A673 (cell line): ENCODE results near the gene PKM. TPM values are rescaled to one million over a fixed set of nuclear protein-coding genes. Genes with fewer than 3 reads are reported as not detected.

Experiments
- BruUV-seq: library from RNA; stranded (reverse); fragments of 400-500 nt; replicated peaks from 2 replicates; lab custom pipeline; 2021; lab: Mats Ljungman, UMichigan
- CTCF ChIA-PET: fragments of 300-600 bp; sonication (Branson Sonifier 250); formaldehyde crosslinking; loops from one replicate; lab custom pipeline; 2022; ENCODE audit warnings: antibody characterized with exemption; lab: Charles Lee
- POLR2A ChIA-PET: fragments of 300-600 bp; sonication (Branson Sonifier 250); formaldehyde crosslinking; loops from one replicate; lab custom pipeline; 2022; ENCODE audit warnings: antibody characterized with exemption; ENCODE audit not compliant: low non-redundant PET; lab: Charles Lee
- DNase-seq: peaks from one replicate; pipeline ENCODE4 v3.0.0-alpha.2; 2015; ENCODE audit warnings: low spot score
- H3K27ac ChIP-seq: fragments of 200-600 bp; sonication (generic); 2 replicates; pipeline ENCODE4 v1.5.1; 2016; ENCODE audit warnings: mixed run types, low read depth, mild to moderate bottlenecking, mixed read lengths, antibody characterized with exemption, low read length; ENCODE audit not compliant: poor library complexity, severe bottlenecking
- H3K27me3 ChIP-seq: fragments of 200-600 bp; sonication (generic); replicated peaks from 2 replicates; pipeline ENCODE4 v1.6.1; 2017; ENCODE audit warnings: mixed run types, low read depth, mild to moderate bottlenecking, mixed read lengths, antibody characterized with exemption, low read length; ENCODE audit not compliant: insufficient read depth, poor library complexity
- H3K36me3 ChIP-seq: fragments of 200-600 bp; sonication (generic); 2 replicates; pipeline ENCODE4 v1.6.1; 2016; ENCODE audit warnings: mixed run types, mild to moderate bottlenecking, mixed read lengths, antibody characterized with exemption, low read length; ENCODE audit not compliant: insufficient read depth, poor library complexity, severe bottlenecking
- H3K4me1 ChIP-seq: fragments of 200-600 bp; sonication (generic); 2 replicates; pipeline ENCODE4 v1.6.1; 2017; ENCODE audit warnings: mixed run types, mild to moderate bottlenecking, mixed read lengths, antibody characterized with exemption, low read length; ENCODE audit not compliant: insufficient read depth, poor library complexity, severe bottlenecking
- H3K4me3 ChIP-seq: fragments of 200-600 bp; sonication (generic); 2 replicates; pipeline ENCODE4 v1.5.1; 2016; ENCODE audit warnings: low read depth, mixed run types, mild to moderate bottlenecking, mixed read lengths, low read length; ENCODE audit not compliant: poor library complexity, severe bottlenecking
- H3K9me3 ChIP-seq: fragments of 200-600 bp; sonication (generic); 2 replicates; pipeline ENCODE4 v1.6.1; 2016; ENCODE audit warnings: mixed run types, low read depth, mild to moderate bottlenecking, mixed read lengths, antibody characterized with exemption, low read length; ENCODE audit not compliant: poor library complexity, severe bottlenecking
- CTCF ChIP-seq: fragments of 300-800, 200-600 bp; sonication (generic); conservative IDR thresholded peaks from 2 replicates; pipeline ENCODE4 v1.5.1; 2017; ENCODE audit warnings: low read depth, mild to moderate bottlenecking, antibody characterized with exemption, low read length, moderate library complexity, mixed read lengths
- EZH2 ChIP-seq: fragments of 200-600 bp; sonication (generic); IDR thresholded peaks from 2 replicates; pipeline ENCODE4 v1.6.1; 2017; ENCODE audit warnings: borderline replicate concordance, low read depth, mild to moderate bottlenecking, mixed read lengths, antibody characterized with exemption, low read length; ENCODE audit not compliant: poor library complexity, severe bottlenecking
- intact Hi-C: fragments of 100-400 bp; cut with micrococcal nuclease; formaldehyde crosslinking; loops from one replicate; pipeline ENCODE4 v1.10.0; 2022; ENCODE audit not compliant: unreplicated experiment
- total RNA-seq: library from RNA; stranded (reverse); gene quantifications from 2 replicates; pipeline ENCODE4 v1.2.3, GENCODE V29; 2021

Gene PKM
- total RNA-seq, 1 experiment from 2014 or later = 1,955 TPM

DNA sequence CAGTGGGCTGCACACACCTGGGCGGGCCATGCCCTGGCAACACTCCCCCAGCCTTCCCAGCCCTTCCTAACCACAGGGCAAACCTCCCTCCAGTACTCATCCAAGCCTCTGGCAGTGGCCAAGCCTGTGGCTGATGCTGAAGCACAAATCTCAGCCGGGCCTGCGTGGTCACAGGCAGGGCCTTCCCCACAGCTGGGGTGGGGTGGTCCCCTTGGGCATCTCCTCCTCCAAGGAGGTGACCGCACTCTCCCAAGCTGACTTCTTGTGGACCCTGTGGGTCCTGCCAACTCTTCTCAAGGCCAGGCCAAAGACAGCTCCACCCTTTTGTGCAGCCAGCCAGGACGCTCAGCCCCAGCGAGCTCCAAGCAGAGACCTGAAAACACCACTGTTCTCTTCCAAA is 54.8 kb downstream of the PKM start:
- no peak for TF ChIP-seq CTCF
- no peak for TF ChIP-seq EZH2
- Histone ChIP-seq H3K4me3 (no peak overlapping the region), H3K36me3 (no peaks in the 10 kb centered on the region), H3K27me3 (no peaks in the 10 kb centered on the region), H3K9me3 (no peaks in the 10 kb centered on the region), H3K4me1 (no peaks in the 10 kb centered on the region), H3K27ac (no peak overlapping the region)
- no peak for DNase-seq
- BruUV-seq = no TSS peak
- ChIA-PET POLR2A (interaction anchor here (0.7 kb wide), 1 partner anchor 116 kb away, joined by 3 read pairs; no protein-coding TSS in a partner anchor), CTCF (interaction anchor here (0.6 kb wide), 1 partner anchor 71 kb away, joined by 4 read pairs; no protein-coding TSS in a partner anchor)
- intact Hi-C loops = no loop called here

- Histone ChIP-seq H3K4me1 (no peaks in the 10 kb centered on the region), H3K27ac (no peak overlapping the region), H3K9me3 (no peaks in the 10 kb centered on the region), H3K27me3 (no peaks in the 10 kb centered on the region), H3K36me3 (no peaks in the 10 kb centered on the region), H3K4me3 (no peak overlapping the region)
- DNase-seq = no peak
- POLR2A ChIA-PET = interaction anchor here (0.7 kb wide), 1 partner anchor 115 kb away, joined by 3 read pairs; no protein-coding TSS in a partner anchor
- CTCF ChIA-PET = interaction anchor here (0.5 to 0.6 kb wide), 2 partner anchors 70 to 432 kb away, joined by 4 read pairs; no protein-coding TSS in a partner anchor
- no peak for TF ChIP-seq CTCF
- no peak for TF ChIP-seq EZH2
- intact Hi-C loops = no loop called here
- BruUV-seq = no TSS peak
Measured at GRCh38 chr15:72175186-72176044, 55.6 kb downstream of the PKM start.

DNA sequence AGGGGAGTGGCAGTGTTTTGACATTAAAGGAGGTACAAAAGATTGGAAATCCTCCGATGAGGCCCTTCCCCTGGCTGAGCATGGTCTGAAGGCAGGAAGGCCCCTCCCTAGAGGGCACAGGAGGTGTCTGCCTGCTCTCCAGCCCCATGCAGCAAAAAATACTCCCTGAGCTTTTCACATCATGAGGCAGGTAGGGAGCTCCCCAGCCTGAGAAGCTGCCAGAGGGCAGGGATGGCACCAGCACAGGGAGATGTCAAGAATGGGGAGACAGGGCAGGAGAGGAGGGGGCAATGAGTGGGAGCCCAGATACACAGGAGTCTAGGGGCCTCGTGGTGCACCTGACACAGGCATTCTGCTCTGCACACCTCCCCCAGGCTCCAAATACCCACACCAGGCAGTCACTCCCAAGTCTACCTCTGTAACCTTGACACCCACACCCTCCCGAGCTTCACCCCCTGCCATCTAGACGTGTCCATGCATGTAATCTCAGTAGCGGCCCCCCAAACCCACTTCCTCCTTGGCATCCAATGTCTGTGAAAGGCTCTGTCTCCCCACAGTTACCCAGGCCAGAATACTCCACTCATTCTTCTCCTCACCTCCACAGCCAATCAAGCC is 56.3 kb downstream of the PKM start:
- ChIA-PET CTCF (interaction anchor here (0.5 to 0.6 kb wide), 2 partner anchors 132 to 431 kb away, joined by 4 to 5 read pairs; no protein-coding TSS in a partner anchor), POLR2A (no interaction called here)
- intact Hi-C loops = no loop called here
- Histone ChIP-seq H3K9me3 (no peaks in the 10 kb centered on the region), H3K4me3 (no peak overlapping the region), H3K36me3 (no peaks in the 10 kb centered on the region), H3K27ac (no peak overlapping the region), H3K4me1 (no peaks in the 10 kb centered on the region), H3K27me3 (no peaks in the 10 kb centered on the region)
- no TSS peak for BruUV-seq
- no peak for TF ChIP-seq CTCF
- no peak for TF ChIP-seq EZH2
- DNase-seq = no peak
